NCI-H524 (cell line): ENCODE data around the gene CCM2L.

Source experiments
- DNase-seq, 2 experiments: peaks; one replicate each; lab custom pipeline; 2025; lab: John Stamatoyannopoulos, UW

The CCM2L gene

GRCh38 chr20:32057656-32058184, 47.5 kb downstream of the CCM2L start:
- no peak for DNase-seq

GRCh38 chr20:32059189-32059588, 49.0 kb downstream of the CCM2L start:
- DNase-seq = no peak

GRCh38 chr20:32062776-32063170, 52.5 kb downstream of the CCM2L start:
- DNase-seq = no peak

GRCh38 chr20:32063695-32064094, 53.5 kb downstream of the CCM2L start:
- DNase-seq = no peak

- no peak for DNase-seq
Measured at GRCh38 chr20:32064667-32065066, 54.4 kb downstream of the CCM2L start.

DNA sequence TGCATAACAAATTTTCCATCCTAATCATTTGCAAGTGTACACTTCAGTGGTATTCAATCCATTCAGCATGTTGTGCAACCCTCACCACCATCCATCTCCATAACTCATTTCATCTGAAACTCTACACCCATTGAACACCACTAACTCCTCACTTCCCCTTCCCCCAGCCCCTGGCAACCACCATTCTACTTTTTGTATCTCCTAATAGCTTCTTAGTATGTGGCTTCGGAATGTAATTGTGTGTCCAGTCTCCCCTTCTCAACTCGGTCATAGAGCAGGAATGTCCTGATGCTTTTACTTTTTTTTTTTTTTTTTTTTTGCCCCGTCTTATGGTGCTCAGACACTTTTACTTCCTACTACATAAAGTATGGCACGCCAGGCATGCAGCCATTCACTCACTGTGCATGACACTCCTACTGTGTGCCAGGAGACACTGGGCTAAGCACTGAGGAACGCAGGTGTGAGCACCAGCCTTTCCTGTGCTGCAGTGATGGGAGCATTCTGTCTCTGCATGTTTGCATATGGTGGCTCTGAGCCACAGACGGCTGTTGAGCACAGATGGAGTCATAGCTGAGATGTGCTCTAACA, 57.1 kb downstream of the CCM2L start:
- no peak for DNase-seq

DNA sequence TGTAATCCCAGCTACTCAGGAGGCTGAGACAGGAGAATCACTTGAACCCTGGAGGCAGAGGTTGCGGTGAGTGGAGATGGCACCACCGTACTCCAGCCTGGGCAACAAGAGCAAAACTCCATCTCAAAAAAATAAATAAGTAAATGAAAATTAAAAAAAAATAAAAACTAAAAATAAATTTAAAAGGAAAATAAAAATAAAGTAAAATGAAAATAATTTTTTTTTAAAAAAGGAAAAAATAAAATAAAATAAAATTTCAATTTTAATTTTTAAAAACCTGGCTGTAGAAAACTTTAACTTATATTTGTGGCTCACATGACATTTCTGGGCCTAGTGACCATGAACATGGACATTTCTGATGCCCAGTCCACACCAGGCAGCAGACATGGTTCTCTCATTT, 57.9 kb downstream of the CCM2L start:
- DNase-seq = no peak

GRCh38 chr20:32069711-32070110, 59.5 kb downstream of the CCM2L start:
- DNase-seq = no peak

- no peak for DNase-seq
Measured at GRCh38 chr20:32070282-32070681, 60.0 kb downstream of the CCM2L start.

DNA sequence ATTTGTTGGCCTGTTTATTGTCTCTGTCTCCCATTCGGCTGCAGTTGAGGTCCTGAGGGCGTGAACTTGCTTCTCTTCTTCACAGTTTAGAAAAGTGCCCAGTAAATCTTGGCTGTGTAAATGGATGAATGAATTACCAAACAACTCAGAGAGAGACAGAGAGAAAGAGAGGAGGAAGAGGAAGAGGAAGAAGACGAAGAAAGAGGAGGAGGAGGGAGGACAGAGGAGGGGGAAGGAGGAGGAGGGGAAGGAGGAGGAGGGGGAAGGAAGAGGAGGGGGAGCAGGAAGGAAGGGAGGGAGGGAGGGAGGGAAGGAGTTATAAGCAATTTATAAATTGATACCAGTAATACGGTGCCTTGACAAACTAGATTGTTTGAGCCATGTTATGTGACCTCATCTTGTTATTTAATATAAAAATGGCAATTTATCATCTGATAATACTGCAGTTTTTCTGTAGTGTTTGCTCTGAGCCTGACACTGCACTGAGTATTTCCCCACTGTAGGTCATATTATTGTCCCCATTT, 60.5 kb downstream of the CCM2L start:
- DNase-seq = no peak

DNA sequence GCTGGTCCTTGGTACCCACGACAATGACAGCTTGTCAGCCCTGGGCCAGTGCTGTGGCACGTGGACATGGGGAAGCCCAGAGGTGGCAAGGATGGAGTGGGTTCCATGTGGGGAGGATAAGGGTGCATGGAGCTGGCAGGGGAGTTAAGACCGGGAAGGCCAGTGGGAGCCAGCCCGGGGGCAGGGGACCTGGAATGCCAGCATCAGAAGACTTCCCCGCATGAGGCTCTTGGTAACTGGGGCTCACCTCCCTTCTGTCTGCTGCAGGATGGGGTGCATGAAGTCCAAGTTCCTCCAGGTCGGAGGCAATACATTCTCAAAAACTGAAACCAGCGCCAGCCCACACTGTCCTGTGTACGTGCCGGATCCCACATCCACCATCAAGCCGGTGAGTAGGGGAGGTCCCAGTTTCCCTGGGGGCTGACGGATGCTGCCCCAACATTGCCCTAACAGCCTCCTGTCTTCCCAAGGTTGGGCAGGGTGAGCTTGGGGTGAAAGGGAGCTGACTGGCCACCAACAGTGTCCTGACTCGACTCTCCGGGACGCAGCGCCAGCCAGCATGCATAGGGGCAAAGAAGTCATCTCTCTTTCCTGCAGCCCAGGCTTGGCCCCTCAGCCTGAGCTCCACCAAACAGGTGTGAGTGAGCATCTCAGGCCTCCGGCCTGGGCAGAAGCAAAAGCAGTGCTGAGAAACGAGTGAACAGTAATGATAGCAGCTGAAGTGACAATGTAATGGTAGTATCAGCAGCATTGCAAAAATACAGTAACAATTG, 61.3 kb downstream of the CCM2L start:
- no peak for DNase-seq

GRCh38 chr20:32072168-32072750, 62.0 kb downstream of the CCM2L start:
- no peak for DNase-seq

- DNase-seq = no peak
Measured at GRCh38 chr20:32075534-32075933, 65.3 kb downstream of the CCM2L start.

GRCh38 chr20:32077190-32077589, 67.0 kb downstream of the CCM2L start:
- DNase-seq = no peak

GRCh38 chr20:32078322-32078721, 68.1 kb downstream of the CCM2L start:
- no peak for DNase-seq

- no peak for DNase-seq
Measured at GRCh38 chr20:32078791-32079190, 68.6 kb downstream of the CCM2L start.

DNA sequence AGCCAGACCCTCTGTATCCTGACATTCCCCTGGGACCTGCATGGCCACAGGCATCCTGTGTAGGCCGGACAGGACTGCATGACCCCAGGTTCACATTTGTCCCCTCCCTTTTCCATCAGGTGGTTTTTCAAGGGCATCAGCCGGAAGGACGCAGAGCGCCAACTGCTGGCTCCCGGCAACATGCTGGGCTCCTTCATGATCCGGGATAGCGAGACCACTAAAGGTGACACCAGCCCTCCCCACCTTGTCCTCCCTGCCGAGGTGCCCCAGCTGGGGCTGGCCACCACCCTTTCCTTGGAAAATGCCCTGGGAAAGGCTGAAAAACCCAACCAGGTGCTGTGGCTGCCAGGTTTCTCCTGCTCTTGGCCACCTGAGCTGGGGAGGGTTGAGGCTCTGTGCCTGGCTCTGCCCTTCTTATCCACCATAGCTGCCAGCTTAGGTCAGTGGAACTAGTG, 69.4 kb downstream of the CCM2L start:
- DNase-seq = peak in 1 of 2 experiments; percentile 15

DNA sequence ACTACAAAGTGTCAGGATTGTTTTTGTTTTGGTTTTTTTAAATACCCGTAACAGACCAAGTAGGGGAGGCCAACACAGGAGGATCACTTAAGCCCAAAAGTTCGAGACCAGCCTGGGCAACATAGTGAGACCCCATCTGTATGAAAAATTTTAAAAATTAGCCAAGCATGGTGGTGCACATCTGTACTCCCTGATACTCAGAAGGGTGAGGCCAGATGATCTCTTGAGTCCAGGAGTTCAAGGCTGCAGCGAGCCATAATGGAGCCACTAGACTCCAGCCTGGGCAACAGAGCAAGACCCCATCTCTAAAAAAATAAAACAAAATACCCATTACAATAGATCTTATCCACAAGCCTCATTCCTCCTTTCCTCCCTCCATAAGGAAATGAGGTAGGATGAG, 70.5 kb downstream of the CCM2L start:
- DNase-seq = no peak
